22Rv1 (cell line): ENCODE data around the gene PPM1H.

Experiments
- H3K27ac ChIP-seq: fragments of 450-650 bp; 2 replicates; pipeline ENCODE4 v1.5.1; 2017
- CTCF ChIP-seq: fragments of 450-650 bp; IDR thresholded peaks from 2 replicates; pipeline ENCODE4 v1.5.1; 2017; ENCODE audit warnings: mild to moderate bottlenecking
- ZFX ChIP-seq: fragments of 450-650 bp; IDR thresholded peaks from 2 replicates; pipeline ENCODE4 v1.6.1; 2017; ENCODE audit warnings: antibody characterized with exemption, borderline replicate concordance

Gene PPM1H

DNA sequence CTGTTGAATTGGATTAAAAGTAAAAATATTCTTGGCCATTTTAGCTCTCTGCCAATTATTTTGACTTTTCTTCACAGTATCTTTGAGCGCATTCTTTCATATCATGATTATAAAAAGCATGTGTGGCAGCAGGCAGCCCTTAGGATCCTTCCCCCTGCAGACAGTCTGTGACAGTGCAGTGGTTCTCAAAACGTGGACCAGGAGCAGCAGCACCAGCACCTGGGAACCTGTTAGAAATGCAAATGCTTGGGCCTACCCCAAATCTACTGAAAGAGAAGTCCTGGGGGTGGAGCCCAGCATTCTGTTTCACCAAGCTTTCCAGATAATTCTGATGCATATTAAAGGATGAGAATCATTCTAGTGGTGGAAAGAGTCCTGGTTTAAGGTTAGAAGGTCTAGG, 312.8 kb downstream of the PPM1H start:
- no peak for TF ChIP-seq CTCF
- no peak for TF ChIP-seq ZFX
- no peak overlapping the region for H3K27ac ChIP-seq

DNA sequence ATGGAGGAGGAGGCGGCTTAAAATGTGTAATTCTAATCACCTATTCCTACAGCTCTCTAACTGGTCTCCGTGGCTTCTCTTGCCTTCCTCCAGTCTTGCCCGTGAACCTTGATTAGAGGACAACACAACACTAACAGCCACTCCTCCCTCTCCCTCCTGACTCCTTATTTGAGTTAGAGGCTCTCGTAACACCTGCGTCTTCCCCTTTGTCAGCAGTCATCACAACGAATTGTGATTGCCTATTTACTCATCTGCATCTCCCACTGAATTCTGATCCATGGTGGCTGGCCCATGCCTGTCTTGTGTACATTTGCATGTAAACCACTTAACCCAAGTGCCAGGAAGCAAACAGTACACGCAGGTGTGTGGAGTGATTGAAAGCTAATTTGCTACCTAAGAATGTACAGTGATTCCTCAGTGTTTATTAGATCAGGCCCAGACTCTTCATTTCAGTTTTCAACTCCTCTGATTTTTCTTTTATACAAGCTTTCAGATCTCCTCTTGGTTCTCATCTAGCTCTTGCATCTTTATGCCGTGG, 313.8 kb downstream of the PPM1H start:
- no peak overlapping the region for H3K27ac ChIP-seq
- TF ChIP-seq ZFX (no peak), CTCF (no peak)

GRCh38 chr12:62618930-62619329, 316.0 kb downstream of the PPM1H start:
- TF ChIP-seq ZFX: no peak
- TF ChIP-seq CTCF: no peak
- H3K27ac ChIP-seq: no peak overlapping the region

- TF ChIP-seq ZFX: no peak
- TF ChIP-seq CTCF: no peak
- no peak overlapping the region for H3K27ac ChIP-seq
Observed at GRCh38 chr12:62618319-62618718, 316.6 kb downstream of the PPM1H start.

DNA sequence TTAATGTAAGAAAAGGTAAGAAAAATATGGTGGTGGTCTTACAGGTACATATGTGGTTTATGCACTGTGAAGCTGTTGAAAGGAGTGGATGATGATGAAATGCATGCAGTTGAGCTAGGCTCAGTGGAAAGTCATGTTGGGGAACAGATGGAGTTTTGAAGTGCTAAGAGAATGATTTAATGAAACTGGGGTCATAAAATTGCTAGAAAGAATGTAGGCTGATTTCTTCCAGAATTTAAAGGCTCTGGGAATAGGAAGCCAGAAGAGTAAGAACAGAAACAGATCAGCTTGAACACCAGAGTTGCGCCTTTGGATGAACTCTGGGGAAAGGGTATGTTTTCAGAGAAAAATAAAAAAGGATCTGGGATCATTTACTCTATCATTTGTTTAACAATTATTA, 321.9 kb downstream of the PPM1H start:
- H3K27ac ChIP-seq: no peak overlapping the region
- TF ChIP-seq CTCF (no peak), ZFX (no peak)

- H3K27ac ChIP-seq: no peak overlapping the region
- TF ChIP-seq ZFX: no peak
- TF ChIP-seq CTCF: no peak
Observed at GRCh38 chr12:62606654-62607053, 328.3 kb downstream of the PPM1H start.

DNA sequence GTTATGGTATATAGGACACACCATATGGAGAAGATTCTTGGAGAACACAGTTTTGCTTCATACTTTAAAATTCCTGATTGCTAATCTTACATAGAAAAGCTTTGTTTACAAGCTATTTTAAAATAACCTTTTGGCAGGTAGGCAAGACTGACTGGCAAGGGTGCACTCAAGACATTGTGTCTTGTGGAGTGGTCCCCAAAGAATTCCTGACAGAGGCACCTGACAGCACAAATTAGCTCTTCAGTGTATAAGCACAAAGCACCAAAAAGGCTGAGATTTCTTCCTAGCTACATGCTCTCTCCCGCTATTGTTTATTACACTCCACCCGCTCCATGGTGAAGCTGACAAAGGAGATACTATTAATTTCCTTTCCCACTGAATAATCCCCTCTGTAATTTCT, 329.0 kb downstream of the PPM1H start:
- H3K27ac ChIP-seq: no peak overlapping the region
- TF ChIP-seq ZFX (no peak), CTCF (no peak)
